ENCODE results near the gene LEAP2. TPM values are rescaled to one million over a fixed set of nuclear protein-coding genes. Genes with fewer than 3 reads are reported as not detected.

LEAP2 gene
- total RNA-seq, 1 donor from 2014 or later, result 3.1 TPM

DNA sequence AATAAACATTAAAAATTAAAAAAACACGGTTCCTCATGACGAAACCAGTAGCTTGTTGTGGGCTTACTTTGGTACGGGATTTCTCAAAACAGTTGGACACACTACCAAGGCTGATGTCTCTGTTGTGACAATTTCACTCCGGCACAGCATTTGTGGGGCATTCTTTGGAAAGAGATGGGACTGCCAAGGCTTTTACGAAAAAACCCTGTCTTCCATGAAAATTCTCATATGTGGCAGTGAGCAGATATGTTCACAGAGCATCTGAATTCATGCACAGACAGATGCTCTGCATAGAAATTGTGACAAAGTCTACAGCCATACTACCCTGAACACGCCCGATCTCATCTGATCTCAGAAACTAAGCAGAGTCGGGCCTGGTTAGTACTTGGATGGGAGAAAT is 25.2 kb upstream of the LEAP2 start:
- Mint-ChIP-seq H3K4me3 (no peak overlapping the region), H3K27ac (ENCODE audit: unreplicated experiment) (no peak overlapping the region), H3K36me3 (ENCODE audit: low read depth) (no peaks in the 10 kb centered on the region), H3K9me3 (no peaks in the 10 kb centered on the region), H3K4me1 (no peaks in the 10 kb centered on the region), H3K27me3 (ENCODE audit: low read depth) (no peaks in the 10 kb centered on the region)
- no peak for TF ChIP-seq CTCF (conservative IDR thresholded peaks at IDR 0.05)
- DNase-seq (ENCODE audit: low read depth, low spot score), result no peak

- Mint-ChIP-seq H3K27ac (ENCODE audit: unreplicated experiment) (no peak overlapping the region), H3K4me3 (no peak overlapping the region), H3K27me3 (ENCODE audit: low read depth) (no peaks in the 10 kb centered on the region), H3K4me1 (no peaks in the 10 kb centered on the region), H3K36me3 (ENCODE audit: low read depth) (no peaks in the 10 kb centered on the region), H3K9me3 (no peaks in the 10 kb centered on the region)
- no peak for DNase-seq (ENCODE audit: low read depth, low spot score)
- no peak for TF ChIP-seq CTCF (conservative IDR thresholded peaks at IDR 0.05)
These were observed 24.1 kb upstream of the LEAP2 start for GRCh38 chr5:132849347-132849746.

GRCh38 chr5:132850066-132850465 is 23.4 kb upstream of the LEAP2 start:
- Mint-ChIP-seq H3K9me3 (no peaks in the 10 kb centered on the region), H3K27ac (ENCODE audit: unreplicated experiment) (no peak overlapping the region), H3K4me1 (no peaks in the 10 kb centered on the region), H3K36me3 (ENCODE audit: low read depth) (no peaks in the 10 kb centered on the region), H3K4me3 (no peak overlapping the region), H3K27me3 (ENCODE audit: low read depth) (no peaks in the 10 kb centered on the region)
- no peak for TF ChIP-seq CTCF (conservative IDR thresholded peaks at IDR 0.05)
- DNase-seq (ENCODE audit: low read depth, low spot score), result no peak

DNA sequence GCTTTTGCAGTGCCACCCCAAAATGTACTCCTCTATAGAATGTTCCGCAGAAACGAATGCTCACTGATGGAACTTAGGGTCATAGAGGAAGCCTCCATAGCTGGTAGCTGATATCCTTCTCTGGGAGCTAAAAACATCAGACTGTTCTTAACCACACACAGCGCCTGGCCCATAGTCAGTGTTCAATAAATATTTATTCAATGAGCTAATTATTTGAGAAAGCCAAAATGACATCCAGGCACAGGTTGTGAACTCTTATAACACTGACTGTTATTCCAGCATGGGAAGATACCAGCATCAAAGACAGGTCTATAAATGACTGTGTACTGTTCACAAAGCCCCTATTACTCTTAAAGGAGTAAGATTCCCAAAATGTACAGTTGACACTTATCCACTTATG is 20.1 kb upstream of the LEAP2 start:
- no peak for TF ChIP-seq CTCF (conservative IDR thresholded peaks at IDR 0.05)
- H3K27me3 Mint-ChIP-seq (ENCODE audit: low read depth), result peaks cover 5% of the 10 kb centered on the region
- H3K4me3 Mint-ChIP-seq, result no peak overlapping the region
- no peaks in the 10 kb centered on the region for H3K4me1 Mint-ChIP-seq
- H3K9me3 Mint-ChIP-seq, result no peaks in the 10 kb centered on the region
- no peak for DNase-seq (ENCODE audit: low read depth, low spot score)
- no peaks in the 10 kb centered on the region for H3K36me3 Mint-ChIP-seq (ENCODE audit: low read depth)
- no peak overlapping the region for H3K27ac Mint-ChIP-seq (ENCODE audit: unreplicated experiment)

DNA sequence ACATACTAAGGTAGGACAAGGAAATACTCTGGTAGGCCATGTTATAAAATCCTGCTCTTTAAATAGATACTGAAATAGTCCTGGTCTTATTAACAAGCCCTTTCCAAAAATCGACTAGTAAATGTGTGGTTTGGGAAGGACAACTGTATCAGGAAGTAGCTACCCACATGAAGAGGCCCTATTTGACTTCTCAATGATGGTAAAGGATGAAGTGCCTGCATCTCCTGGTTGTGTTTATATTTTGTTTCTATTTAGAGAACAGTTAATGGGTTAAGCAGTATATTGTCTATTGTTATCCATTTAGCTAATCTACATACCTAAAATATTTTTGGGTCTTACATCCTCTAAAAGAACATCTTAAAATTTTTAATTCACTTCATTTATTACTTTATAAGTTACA is 19.7 kb upstream of the LEAP2 start:
- no peak overlapping the region for H3K27ac Mint-ChIP-seq (ENCODE audit: unreplicated experiment)

More for the DNA sequence above, 19.7 kb upstream of the LEAP2 start:
- no peak for DNase-seq (ENCODE audit: low read depth, low spot score)
- no peak for TF ChIP-seq CTCF (conservative IDR thresholded peaks at IDR 0.05)
- H3K27me3 Mint-ChIP-seq (ENCODE audit: low read depth), result peaks cover 5% of the 10 kb centered on the region
- H3K4me1 Mint-ChIP-seq, result no peaks in the 10 kb centered on the region
- H3K9me3 Mint-ChIP-seq, result no peaks in the 10 kb centered on the region
- no peaks in the 10 kb centered on the region for H3K36me3 Mint-ChIP-seq (ENCODE audit: low read depth)
- no peak overlapping the region for H3K4me3 Mint-ChIP-seq
